NCI-H1092 (cell line): ENCODE results near the gene DNAJA2.
"Not testable (repeated sequence)": the region's sequence is repeated elsewhere in the genome, so short reads cannot be mapped to it uniquely, and the experiment has no call there.

Experiments
- DNase-seq: peaks from one replicate; lab custom pipeline; 2025; lab: John Stamatoyannopoulos, UW

DNAJA2 gene

GRCh38 chr16:46975165-46975564 is 1.7 kb upstream of the DNAJA2 start:
- DNase-seq = no peak

GRCh38 chr16:46974352-46974751 is 878 bp upstream of the DNAJA2 start:
- DNase-seq = no peak

GRCh38 chr16:46973996-46974324 is 486 bp upstream of the DNAJA2 start:
- DNase-seq = no peak

- DNase-seq = no peak
These were observed 856 bp downstream of the DNAJA2 start for GRCh38 chr16:46972429-46973206.

GRCh38 chr16:46971271-46971670 is 2.2 kb downstream of the DNAJA2 start:
- no peak for DNase-seq

DNA sequence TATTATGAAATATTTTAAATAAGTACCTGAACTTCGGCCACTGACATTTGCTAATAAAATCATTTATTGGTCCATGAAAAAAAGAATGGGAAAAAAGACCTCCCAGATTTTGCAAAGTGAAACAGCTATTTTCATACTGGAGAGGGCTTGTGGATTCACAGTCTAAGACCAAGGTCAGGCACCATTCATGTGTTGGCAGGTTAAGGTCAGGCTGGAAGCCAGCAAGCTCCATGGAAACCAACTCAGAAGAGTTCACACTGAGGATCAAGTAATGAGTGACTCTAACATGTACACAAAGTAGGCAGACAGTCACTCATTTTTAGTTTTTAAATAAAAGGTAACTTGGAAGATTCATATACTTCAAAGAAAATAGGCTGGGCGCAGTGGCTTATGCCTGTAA is 3.4 kb downstream of the DNAJA2 start:
- no peak for DNase-seq

DNA sequence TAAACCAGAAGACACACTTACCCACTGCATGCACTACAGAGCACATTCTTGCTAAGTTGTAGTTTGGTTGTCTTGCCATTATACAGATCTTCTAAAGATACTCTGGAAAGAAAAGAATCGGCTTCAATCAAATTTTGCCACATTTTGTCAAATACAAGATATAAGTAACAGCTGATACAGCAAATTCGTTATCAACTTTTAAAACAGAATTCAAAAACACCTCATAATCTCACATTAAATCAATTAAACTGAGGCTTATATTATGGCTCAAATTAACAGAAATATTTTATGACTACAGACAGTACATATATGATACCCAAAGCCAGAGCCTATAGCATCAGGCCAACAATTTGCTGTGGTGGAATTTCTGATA is 5.4 kb downstream of the DNAJA2 start:
- DNase-seq = no peak

DNA sequence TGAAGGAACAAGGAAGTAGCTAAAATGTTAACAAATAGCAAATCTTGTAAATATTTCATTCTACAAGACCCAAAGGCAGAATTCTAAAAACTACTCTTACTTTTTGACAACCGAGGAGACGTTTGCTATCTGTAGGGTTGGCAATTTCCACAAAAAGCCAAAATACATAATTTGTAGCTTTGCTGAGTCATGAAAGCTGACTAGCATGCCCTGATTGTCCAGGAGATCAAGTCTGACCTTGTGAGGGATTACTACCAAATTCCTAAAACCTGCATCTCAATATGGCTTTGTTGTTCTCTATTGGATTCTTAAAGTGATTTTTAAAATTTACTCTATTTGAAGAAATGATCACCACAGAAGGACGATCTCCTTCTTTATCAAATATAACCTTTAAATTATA is 10.8 kb downstream of the DNAJA2 start:
- DNase-seq = no peak

GRCh38 chr16:46961373-46962353 is 11.8 kb downstream of the DNAJA2 start:
- DNase-seq = no peak

DNA sequence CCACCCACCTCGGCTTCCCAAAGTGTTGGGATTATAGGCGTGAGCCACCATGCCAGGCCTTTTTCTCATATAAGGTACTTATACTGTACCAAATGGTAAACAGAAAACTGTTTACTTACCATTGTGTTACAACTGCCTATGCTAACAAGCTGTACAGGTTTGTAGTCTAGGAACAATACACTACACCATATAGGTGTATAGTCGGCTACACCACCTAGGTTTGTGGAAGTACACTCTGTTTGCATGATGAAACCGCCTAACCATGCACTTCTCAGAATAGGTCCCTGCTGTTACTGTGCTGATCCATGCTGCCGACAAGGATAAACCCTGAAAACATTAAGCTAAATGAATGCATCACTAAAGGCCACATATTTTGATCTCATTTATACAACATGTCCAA is 18.9 kb downstream of the DNAJA2 start:
- no peak for DNase-seq

GRCh38 chr16:46950009-46950408 is 23.5 kb downstream of the DNAJA2 start:
- DNase-seq = no peak

GRCh38 chr16:46949241-46949892 is 24.1 kb downstream of the DNAJA2 start:
- no peak for DNase-seq

DNA sequence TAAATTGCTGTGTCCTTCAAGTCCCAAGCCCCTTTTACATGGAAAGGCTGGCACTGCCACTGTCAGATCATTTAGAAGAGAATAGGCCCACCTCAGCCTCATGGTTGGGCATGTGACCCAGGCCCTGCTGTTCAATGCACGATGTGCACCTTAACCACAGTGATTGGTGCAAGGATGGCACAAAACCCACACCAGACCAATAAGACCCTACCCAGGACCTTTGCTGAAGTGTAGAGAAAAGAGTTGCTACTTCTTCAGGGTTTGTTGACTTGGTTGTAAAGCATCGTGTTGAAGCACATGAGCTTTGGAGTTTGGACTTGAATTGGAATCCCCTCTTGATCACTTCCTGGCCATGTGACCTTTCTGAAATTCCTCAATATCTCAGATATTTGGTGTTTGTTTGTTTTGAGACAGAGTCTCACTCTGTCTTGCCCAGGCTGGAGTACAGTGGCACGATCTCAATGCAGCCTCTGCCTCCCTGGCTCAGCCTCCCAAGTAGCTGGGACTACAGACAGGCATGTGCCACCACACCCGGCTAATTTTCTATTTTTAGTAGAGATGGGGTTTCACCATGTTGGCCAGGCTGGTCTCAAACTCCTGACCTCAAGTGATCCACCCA is 24.8 kb downstream of the DNAJA2 start:
- no peak for DNase-seq

GRCh38 chr16:46947900-46948547 is 25.4 kb downstream of the DNAJA2 start:
- no peak for DNase-seq

DNA sequence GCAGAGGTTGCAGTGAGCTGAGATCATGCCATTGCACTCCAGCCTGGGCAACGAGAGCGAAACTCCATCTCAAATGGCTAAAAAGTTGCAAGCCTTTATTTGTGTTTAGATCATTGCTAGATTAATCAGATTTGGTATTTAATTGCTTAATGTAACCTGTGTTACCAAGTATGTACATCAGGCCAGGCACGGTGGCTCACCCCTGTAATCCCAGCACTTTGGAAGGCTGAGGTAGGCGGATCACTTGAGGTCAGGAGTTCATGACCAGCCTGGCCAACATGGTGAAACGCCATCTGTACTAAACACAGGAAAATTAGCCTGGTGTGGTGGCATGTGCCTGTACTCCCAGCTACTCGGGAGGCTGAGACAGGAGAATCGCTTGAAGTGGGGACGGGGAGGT is 28.8 kb downstream of the DNAJA2 start:
- not testable (repeated sequence) for DNase-seq

DNA sequence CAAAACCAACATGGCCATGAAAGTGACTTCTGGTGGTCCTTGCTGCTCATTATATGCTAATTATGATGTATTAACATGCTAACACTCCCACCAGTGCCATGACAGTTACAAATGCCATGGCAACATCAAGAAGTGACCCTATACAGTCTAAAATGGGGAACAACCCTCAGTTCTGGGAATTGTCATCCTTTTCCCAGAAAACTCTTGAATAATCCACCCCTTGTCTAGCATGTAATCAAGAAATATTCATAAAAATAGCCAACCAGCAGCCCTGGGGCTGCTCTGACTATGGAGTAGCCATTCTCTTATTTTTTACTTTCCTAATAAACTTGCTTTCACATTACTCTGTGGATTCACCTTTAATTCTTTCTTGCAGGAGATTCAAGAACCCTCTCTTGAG is 35.9 kb downstream of the DNAJA2 start:
- DNase-seq = no peak

DNA sequence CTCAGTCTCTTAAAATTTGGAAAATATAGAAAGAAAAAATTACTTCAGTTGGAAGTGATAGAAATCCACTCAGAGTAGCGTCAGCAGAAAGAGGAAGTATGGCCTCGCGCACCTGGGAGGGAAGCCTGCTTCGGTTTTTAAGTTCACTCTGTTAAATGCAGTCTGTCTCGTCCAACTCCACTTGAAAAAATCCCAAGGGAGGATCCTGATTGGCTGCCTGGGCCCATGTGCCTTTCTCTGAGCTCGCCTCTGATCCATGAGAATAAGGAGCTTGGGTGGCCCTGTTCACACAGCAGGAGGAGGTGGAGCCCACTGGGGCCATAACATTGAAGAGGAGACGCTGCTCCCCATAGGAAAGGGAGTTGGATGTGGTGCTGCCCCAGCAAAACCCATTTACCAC is 40.7 kb downstream of the DNAJA2 start:
- DNase-seq = no peak

GRCh38 chr16:46930861-46931260 is 42.6 kb downstream of the DNAJA2 start:
- DNase-seq = no peak

DNA sequence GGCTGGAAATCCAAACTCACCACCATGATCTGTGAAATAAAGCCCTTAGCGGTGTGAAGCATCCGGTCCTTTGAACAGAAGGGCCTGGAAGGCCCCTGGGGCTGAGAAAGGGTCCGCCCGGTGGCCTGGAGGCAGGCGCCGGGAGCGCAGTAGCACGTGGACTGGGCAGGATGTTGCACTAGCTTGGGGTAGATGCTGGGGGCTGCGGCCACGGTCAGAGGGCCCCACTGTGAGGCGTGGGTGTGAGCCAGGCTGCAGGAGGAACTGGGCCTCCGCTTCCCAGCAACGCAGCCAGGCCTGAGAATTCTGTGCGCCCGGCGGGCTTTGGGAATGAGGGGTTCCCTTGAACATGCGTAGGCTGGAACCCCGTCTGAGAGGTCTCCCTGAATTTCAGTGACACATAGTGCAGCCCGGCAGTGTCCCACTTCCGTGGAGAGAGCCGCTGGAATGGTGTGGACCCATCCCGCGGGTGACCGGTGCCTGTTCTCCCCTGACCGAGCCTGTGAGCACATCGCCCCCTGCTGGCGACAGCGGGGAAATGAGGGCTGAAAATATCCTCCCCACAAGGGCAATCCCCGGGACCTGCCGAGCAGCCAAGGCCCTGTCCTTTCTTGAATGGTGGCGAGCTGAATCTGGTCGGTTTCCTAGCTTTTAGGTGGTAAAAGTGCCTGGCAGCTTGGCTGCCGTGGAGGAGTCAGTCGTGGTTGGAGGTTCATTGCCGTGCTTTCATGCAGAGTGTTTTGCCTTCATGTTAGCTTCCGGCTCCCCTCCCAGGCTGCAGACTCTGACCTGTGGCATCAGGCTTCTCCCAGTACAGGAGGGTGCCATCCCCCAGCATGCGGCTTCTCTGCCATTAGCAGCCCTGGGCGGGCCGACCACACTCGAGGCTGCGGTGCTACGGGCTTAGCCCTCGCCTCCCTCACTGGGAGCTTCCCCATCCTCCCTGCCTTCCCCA is 43.8 kb downstream of the DNAJA2 start:
- DNase-seq = peak; percentile 26

- no peak for DNase-seq
These were observed 44.7 kb downstream of the DNAJA2 start for GRCh38 chr16:46928811-46929210.

DNA sequence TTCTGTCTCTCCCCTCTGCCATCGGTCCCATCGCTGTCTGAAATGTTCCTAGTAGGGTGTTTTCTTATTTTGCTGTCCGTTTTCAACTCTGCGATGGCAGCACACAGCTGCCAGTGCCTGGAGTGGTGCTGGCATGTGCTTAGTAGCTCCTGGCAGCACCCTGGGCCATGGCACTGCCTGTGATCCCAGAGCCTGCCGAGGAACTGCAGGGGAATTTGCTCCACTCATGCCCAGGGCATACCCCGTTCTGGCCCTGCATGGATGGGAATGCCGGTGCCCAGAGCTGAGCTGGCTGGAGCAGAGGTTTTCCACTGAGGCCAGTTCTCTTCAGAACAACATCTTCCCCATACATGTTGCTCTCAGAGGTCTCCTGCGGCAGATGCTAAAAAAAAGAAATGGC is 46.2 kb downstream of the DNAJA2 start:
- no peak for DNase-seq
